Measurements from ENCODE around the gene PAIP2. TPM values are rescaled to one million over a fixed set of nuclear protein-coding genes. Genes with fewer than 3 reads are reported as not detected.

PAIP2 gene
- total RNA-seq, 2 experiments from 2014 or later, result 64.3 to 97.8 TPM

GRCh38 chr5:139396691-139397090, 55.0 kb downstream of the PAIP2 start:
- no TSS peak for BruUV-seq (replicated peaks)
- intact Hi-C loops (cut with micrococcal nuclease; ENCODE audit: unreplicated experiment), result no loop called here
- H3K4me3 ChIP-seq (ENCODE audit: low read depth, low read length, poor library complexity, severe bottlenecking), result no peak overlapping the region
- no peaks in the 10 kb centered on the region for H3K9me3 ChIP-seq (ENCODE audit: low read length)
- H3K4me1 ChIP-seq (ENCODE audit: insufficient read depth, low read length, poor library complexity, severe bottlenecking), result peaks cover 40% of the 10 kb centered on the region
- ChIA-PET CTCF (ENCODE audit: unreplicated experiment) (no interaction called here), POLR2A (interaction anchor here (1.8 kb wide), 1 partner anchor 10 kb away, joined by 7 read pairs; no protein-coding TSS in a partner anchor)
- peaks cover 31% of the 10 kb centered on the region for H3K36me3 ChIP-seq (ENCODE audit: insufficient read depth, low read length)
- H2AFZ ChIP-seq (ENCODE audit: low read length), result no peak overlapping the region
- H3K4me2 ChIP-seq (ENCODE audit: low read length), result no peak overlapping the region; the same call in 1 of the 2 replicates
- H3K9me2 ChIP-seq (ENCODE audit: insufficient read depth, low read length), result no peaks in the 10 kb centered on the region
- peaks cover 11% of the 10 kb centered on the region; the same call in 1 of the 2 replicates for H3K79me2 ChIP-seq (ENCODE audit: insufficient read depth, low read depth, low read length)
- no peak for DNase-seq (ENCODE audit: low spot score)
- H3K27ac ChIP-seq (ENCODE audit: low read depth, low read length, poor library complexity, severe bottlenecking), result no peak overlapping the region
- H4K20me1 ChIP-seq (ENCODE audit: insufficient read depth, low read length), result no peaks in the 10 kb centered on the region
- TF ChIP-seq, protein P1, sequence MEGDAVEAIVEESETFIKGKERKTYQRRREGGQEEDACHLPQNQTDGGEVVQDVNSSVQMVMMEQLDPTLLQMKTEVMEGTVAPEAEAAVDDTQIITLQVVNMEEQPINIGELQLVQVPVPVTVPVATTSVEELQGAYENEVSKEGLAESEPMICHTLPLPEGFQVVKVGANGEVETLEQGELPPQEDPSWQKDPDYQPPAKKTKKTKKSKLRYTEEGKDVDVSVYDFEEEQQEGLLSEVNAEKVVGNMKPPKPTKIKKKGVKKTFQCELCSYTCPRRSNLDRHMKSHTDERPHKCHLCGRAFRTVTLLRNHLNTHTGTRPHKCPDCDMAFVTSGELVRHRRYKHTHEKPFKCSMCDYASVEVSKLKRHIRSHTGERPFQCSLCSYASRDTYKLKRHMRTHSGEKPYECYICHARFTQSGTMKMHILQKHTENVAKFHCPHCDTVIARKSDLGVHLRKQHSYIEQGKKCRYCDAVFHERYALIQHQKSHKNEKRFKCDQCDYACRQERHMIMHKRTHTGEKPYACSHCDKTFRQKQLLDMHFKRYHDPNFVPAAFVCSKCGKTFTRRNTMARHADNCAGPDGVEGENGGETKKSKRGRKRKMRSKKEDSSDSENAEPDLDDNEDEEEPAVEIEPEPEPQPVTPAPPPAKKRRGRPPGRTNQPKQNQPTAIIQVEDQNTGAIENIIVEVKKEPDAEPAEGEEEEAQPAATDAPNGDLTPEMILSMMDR (conservative IDR thresholded peaks at IDR 0.05; ENCODE audit: low read length), result no peak
- no peak for TF ChIP-seq EZH2phosphoT487 (IDR thresholded peaks at IDR 0.05; ENCODE audit: borderline replicate concordance, low read depth, low read length)

DNA sequence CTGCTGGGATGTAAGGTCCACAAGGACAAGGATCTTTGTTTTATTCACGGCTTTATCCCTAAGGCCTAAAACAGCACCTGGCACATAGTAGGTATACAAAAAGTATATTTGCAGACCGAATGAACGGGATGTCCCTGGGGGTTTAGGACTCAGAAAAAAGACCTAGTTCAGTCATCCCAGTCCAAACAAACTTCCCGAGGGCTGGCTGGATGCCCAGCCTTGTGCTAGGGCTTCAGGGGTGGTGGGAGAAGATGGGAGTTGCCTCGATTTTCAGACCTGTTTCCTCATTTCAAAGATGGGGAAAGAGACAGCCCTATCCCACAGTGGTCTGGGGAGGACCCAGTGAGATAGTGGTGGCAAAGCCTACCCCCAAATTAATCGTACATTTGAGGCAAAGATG, 56.3 kb downstream of the PAIP2 start:
- Histone ChIP-seq H3K27ac (ENCODE audit: low read depth, low read length, poor library complexity, severe bottlenecking) (no peak overlapping the region), H3K4me1 (ENCODE audit: insufficient read depth, low read length, poor library complexity, severe bottlenecking) (peaks cover 42% of the 10 kb centered on the region)
- intact Hi-C loops (cut with micrococcal nuclease; ENCODE audit: unreplicated experiment), result no loop called here

More for the DNA sequence above, 56.3 kb downstream of the PAIP2 start:
- BruUV-seq (replicated peaks), result no TSS peak
- H2AFZ ChIP-seq (ENCODE audit: low read length), result no peak overlapping the region
- no peaks in the 10 kb centered on the region for H3K9me2 ChIP-seq (ENCODE audit: insufficient read depth, low read length)
- DNase-seq (ENCODE audit: low spot score), result no peak
- peaks cover 11% of the 10 kb centered on the region; the same call in 1 of the 2 replicates for H3K79me2 ChIP-seq (ENCODE audit: insufficient read depth, low read depth, low read length)
- H3K4me3 ChIP-seq (ENCODE audit: low read depth, low read length, poor library complexity, severe bottlenecking), result no peak overlapping the region
- peaks cover 31% of the 10 kb centered on the region for H3K36me3 ChIP-seq (ENCODE audit: insufficient read depth, low read length)
- H3K9me3 ChIP-seq (ENCODE audit: low read length), result no peaks in the 10 kb centered on the region
- H3K4me2 ChIP-seq (ENCODE audit: low read length), result no peak overlapping the region
- TF ChIP-seq, protein P1 (conservative IDR thresholded peaks at IDR 0.05; ENCODE audit: low read length), result no peak
- TF ChIP-seq EZH2phosphoT487 (IDR thresholded peaks at IDR 0.05; ENCODE audit: borderline replicate concordance, low read depth, low read length), result no peak
- H4K20me1 ChIP-seq (ENCODE audit: insufficient read depth, low read length), result no peaks in the 10 kb centered on the region
- POLR2A ChIA-PET, result interaction anchor here (0.7 kb wide), 1 partner anchor 11 kb away, joined by 9 read pairs; no protein-coding TSS in a partner anchor
- CTCF ChIA-PET (ENCODE audit: unreplicated experiment), result no interaction called here
